Gastrocnemius medialis (tissue), 4 donors: Measurements from ENCODE around the gene TPSG1.
"Not testable (repeated sequence)": the region's sequence is repeated elsewhere in the genome, so short reads cannot be mapped to it uniquely, and the experiment has no call there.

Source experiments
- POLR2A ChIP-seq, 2 donors: fragments of 450-650 bp; IDR thresholded peaks; one replicate each; pipeline ENCODE4 v1.6.1; 2017; ENCODE audit warnings: antibody characterized with exemption in 2 of 2, mild to moderate bottlenecking in 2 of 2, moderate library complexity in 2 of 2
- TF ChIP-seq, protein P1 (sequence below), 5 experiments: fragments of 450-650 bp in 3 of 5; fragments of 200-600 bp in 2 of 5; sonication (generic) in 2 of 5; IDR thresholded peaks in 4 of 5; conservative IDR thresholded peaks in 1 of 5; 1 replicate in 4 of 5; 2 replicates in 1 of 5; pipeline ENCODE4 v1.5.1; 2016 to 2019; ENCODE audit warnings: antibody characterized with exemption in 5 of 5, mild to moderate bottlenecking in 3 of 5, moderate library complexity in 3 of 5

DNA sequence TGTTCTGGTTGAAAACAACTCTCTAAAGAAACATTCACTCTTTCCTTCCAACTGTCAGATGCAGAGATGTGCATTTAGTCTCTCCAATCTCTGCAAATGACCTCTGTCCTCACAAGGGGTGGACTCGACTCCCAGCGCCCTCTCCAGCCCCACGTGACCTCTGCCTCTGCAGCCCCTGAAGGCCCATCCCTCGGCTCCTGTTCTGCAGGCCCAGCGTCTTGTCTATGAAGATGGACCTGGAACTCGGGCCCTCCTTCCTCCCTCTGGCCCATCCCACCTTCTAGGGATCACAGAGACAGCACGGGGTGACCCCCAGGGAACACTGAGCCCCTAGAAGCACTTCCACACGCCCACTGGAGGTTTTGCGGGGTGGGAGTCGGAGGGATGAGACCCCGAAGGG, 18.3 kb upstream of the TPSG1 start:
- TF ChIP-seq, protein P1, sequence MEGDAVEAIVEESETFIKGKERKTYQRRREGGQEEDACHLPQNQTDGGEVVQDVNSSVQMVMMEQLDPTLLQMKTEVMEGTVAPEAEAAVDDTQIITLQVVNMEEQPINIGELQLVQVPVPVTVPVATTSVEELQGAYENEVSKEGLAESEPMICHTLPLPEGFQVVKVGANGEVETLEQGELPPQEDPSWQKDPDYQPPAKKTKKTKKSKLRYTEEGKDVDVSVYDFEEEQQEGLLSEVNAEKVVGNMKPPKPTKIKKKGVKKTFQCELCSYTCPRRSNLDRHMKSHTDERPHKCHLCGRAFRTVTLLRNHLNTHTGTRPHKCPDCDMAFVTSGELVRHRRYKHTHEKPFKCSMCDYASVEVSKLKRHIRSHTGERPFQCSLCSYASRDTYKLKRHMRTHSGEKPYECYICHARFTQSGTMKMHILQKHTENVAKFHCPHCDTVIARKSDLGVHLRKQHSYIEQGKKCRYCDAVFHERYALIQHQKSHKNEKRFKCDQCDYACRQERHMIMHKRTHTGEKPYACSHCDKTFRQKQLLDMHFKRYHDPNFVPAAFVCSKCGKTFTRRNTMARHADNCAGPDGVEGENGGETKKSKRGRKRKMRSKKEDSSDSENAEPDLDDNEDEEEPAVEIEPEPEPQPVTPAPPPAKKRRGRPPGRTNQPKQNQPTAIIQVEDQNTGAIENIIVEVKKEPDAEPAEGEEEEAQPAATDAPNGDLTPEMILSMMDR (IDR thresholded peaks at IDR 0.05 in 4 of 5, conservative IDR thresholded peaks at IDR 0.05 in 1 of 5), result not testable (repeated sequence)
- not testable (repeated sequence) for TF ChIP-seq POLR2A (IDR thresholded peaks at IDR 0.05)
